HepG2 (cell line): ENCODE measurements around the gene EXOC6B. TPM values are rescaled to one million over a fixed set of nuclear protein-coding genes. Genes with fewer than 3 reads are reported as not detected.

Experiments
- FOSL2 ChIP-seq: sonication (generic); formaldehyde crosslinking; IDR thresholded peaks from 2 replicates; pipeline ENCODE4 v1.4.0; 2020; ENCODE audit warnings: missing genetic modification reagents
- KDM5B ChIP-seq: sonication (generic); formaldehyde crosslinking; IDR thresholded peaks from 2 replicates; pipeline ENCODE4 v1.4.0; 2020; ENCODE audit warnings: missing genetic modification reagents, mild to moderate bottlenecking, borderline replicate concordance
- KLF11 ChIP-seq: IDR thresholded peaks from 2 replicates; pipeline ENCODE4 v1.6.1; 2016; ENCODE audit warnings: missing compliant biosample characterization
- KLF6 ChIP-seq: IDR thresholded peaks from 2 replicates; pipeline ENCODE4 v1.8.0; 2016; ENCODE audit warnings: missing biosample characterization, missing genetic modification reagents
- MEIS1 ChIP-seq: sonication (generic); formaldehyde crosslinking; IDR thresholded peaks from 2 replicates; pipeline ENCODE4 v1.9.0; 2021; ENCODE audit warnings: mild to moderate bottlenecking, missing genetic modification reagents, moderate library complexity, borderline replicate concordance
- PHB2 ChIP-seq: fragments of 450-650 bp; IDR thresholded peaks from 2 replicates; pipeline ENCODE4 v1.6.1; 2018; ENCODE audit not compliant: partially characterized antibody
- REL ChIP-seq: sonication (generic); formaldehyde crosslinking; conservative IDR thresholded peaks from 2 replicates; pipeline ENCODE4 v1.8.0; 2022; ENCODE audit warnings: mild to moderate bottlenecking, missing genetic modification reagents, moderate library complexity
- SETDB1 ChIP-seq: sonication (generic); formaldehyde crosslinking; IDR thresholded peaks from 2 replicates; pipeline ENCODE4 v1.5.1; 2020; ENCODE audit warnings: missing genetic modification reagents, mild to moderate bottlenecking, borderline replicate concordance
- SOX6 ChIP-seq, 2 experiments: fragments of 450-650 bp in 1 of 2; sonication (generic) in 1 of 2; formaldehyde crosslinking in 1 of 2; IDR thresholded peaks; 2 replicates each; pipeline versions ENCODE4 v1.4.0 to v1.6.1; 2017 to 2020; ENCODE audit warnings: antibody characterized with exemption in 1 of 2, mild to moderate bottlenecking in 1 of 2, missing genetic modification reagents in 1 of 2
- ZNF614 ChIP-seq: IDR thresholded peaks from 2 replicates; pipeline ENCODE4 v1.6.1; 2018; ENCODE audit warnings: missing biosample characterization, missing genetic modification reagents, inconsistent platforms, borderline replicate concordance
- ZNF703 ChIP-seq: sonication (generic); formaldehyde crosslinking; IDR thresholded peaks from 2 replicates; pipeline ENCODE4 v1.5.1; 2020; ENCODE audit warnings: missing genetic modification reagents, mild to moderate bottlenecking, moderate library complexity, borderline replicate concordance
- ZNF724P ChIP-seq: sonication (generic); formaldehyde crosslinking; IDR thresholded peaks from 2 replicates; pipeline ENCODE4 v1.8.0; 2022; ENCODE audit warnings: missing genetic modification reagents, borderline replicate concordance
- ZNF781 ChIP-seq: sonication (generic); formaldehyde crosslinking; IDR thresholded peaks from 2 replicates; pipeline ENCODE4 v1.5.1; 2020; ENCODE audit warnings: borderline replicate concordance, mild to moderate bottlenecking, missing genetic modification reagents; ENCODE audit errors: not compliant biosample characterization
- polyA plus RNA-seq, 8 experiments: library from polyadenylated mRNA; depleted of rRNA in 3 of 8; stranded (reverse) in 7 of 8; unstranded in 1 of 8; fragments of >200 nt; fragmentation: Illumina TruSeq in 4 of 8; extraction: Trizol in 4 of 8; gene quantifications; 2 replicates each; pipeline versions ENCODE4 v1.2.1 to v1.2.3, GENCODE V29; 2011 to 2016; ENCODE audit warnings: low read depth in 4 of 8, missing spikeins in 1 of 8, mixed read lengths in 1 of 8; ENCODE audit not compliant: insufficient read depth in 1 of 8
- total RNA-seq, 5 experiments: library from RNA; depleted of rRNA; stranded (reverse); fragments of >200 nt; fragmentation: Illumina TruSeq; extraction: Trizol; gene quantifications; 2 replicates each; pipeline ENCODE4 v1.2.3, GENCODE V29; 2016; ENCODE audit warnings: low read depth in 1 of 5
- TF ChIP-seq, protein P1 (sequence below): sonication (generic); formaldehyde crosslinking; IDR thresholded peaks from 2 replicates; pipeline ENCODE4 v1.5.1; 2020; ENCODE audit warnings: mild to moderate bottlenecking, missing genetic modification reagents, borderline replicate concordance
- TF ChIP-seq, protein P2 (sequence below): sonication (generic); formaldehyde crosslinking; IDR thresholded peaks from 2 replicates; pipeline ENCODE4 v1.4.0; 2020; ENCODE audit warnings: missing genetic modification reagents
- TF ChIP-seq, protein P3 (sequence below): sonication (generic); formaldehyde crosslinking; IDR thresholded peaks from 2 replicates; pipeline ENCODE4 v1.4.0; 2020; ENCODE audit warnings: mild to moderate bottlenecking, missing genetic modification reagents

EXOC6B gene
- total and polyA plus RNA-seq, 2 of the 13 experiments (the other 11 are each of a cell fraction or from before 2014, with no cell fraction given), result 9.1 to 15.9 TPM

DNA sequence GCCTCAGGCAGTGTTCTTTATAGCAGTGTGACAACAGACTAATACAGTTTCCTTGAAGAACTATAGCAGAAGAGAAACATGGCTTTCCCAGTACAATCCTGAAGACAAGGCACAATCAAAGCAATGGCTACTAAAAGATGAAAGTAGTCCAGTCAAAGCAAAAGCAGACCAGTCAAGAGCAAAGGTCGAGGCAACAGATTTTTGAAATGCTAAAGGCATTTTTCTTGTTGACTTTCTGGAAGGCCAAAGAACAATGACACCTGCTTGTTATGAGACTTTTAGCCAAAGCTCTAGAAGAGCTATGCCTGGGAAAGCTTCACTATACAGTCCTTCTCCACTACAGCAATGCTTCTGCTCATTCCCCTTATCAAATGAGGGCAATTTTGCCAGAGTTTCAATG, 269.9 kb downstream of the EXOC6B start (continued):
- TF ChIP-seq, protein P1, sequence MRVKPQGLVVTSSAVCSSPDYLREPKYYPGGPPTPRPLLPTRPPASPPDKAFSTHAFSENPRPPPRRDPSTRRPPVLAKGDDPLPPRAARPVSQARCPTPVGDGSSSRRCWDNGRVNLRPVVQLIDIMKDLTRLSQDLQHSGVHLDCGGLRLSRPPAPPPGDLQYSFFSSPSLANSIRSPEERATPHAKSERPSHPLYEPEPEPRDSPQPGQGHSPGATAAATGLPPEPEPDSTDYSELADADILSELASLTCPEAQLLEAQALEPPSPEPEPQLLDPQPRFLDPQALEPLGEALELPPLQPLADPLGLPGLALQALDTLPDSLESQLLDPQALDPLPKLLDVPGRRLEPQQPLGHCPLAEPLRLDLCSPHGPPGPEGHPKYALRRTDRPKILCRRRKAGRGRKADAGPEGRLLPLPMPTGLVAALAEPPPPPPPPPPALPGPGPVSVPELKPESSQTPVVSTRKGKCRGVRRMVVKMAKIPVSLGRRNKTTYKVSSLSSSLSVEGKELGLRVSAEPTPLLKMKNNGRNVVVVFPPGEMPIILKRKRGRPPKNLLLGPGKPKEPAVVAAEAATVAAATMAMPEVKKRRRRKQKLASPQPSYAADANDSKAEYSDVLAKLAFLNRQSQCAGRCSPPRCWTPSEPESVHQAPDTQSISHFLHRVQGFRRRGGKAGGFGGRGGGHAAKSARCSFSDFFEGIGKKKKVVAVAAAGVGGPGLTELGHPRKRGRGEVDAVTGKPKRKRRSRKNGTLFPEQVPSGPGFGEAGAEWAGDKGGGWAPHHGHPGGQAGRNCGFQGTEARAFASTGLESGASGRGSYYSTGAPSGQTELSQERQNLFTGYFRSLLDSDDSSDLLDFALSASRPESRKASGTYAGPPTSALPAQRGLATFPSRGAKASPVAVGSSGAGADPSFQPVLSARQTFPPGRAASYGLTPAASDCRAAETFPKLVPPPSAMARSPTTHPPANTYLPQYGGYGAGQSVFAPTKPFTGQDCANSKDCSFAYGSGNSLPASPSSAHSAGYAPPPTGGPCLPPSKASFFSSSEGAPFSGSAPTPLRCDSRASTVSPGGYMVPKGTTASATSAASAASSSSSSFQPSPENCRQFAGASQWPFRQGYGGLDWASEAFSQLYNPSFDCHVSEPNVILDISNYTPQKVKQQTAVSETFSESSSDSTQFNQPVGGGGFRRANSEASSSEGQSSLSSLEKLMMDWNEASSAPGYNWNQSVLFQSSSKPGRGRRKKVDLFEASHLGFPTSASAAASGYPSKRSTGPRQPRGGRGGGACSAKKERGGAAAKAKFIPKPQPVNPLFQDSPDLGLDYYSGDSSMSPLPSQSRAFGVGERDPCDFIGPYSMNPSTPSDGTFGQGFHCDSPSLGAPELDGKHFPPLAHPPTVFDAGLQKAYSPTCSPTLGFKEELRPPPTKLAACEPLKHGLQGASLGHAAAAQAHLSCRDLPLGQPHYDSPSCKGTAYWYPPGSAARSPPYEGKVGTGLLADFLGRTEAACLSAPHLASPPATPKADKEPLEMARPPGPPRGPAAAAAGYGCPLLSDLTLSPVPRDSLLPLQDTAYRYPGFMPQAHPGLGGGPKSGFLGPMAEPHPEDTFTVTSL (CRISPR knock-in tag), result peak; percentile 29; the same call in 1 of the 2 replicates
- no peak for TF ChIP-seq KLF11
- TF ChIP-seq ZNF703 (CRISPR knock-in tag), result no peak
- TF ChIP-seq ZNF614, result 0 out of 2 replicates have a peak, but pooled peaks have one; percentile 35
- TF ChIP-seq REL, result no peak
- TF ChIP-seq, protein P2, sequence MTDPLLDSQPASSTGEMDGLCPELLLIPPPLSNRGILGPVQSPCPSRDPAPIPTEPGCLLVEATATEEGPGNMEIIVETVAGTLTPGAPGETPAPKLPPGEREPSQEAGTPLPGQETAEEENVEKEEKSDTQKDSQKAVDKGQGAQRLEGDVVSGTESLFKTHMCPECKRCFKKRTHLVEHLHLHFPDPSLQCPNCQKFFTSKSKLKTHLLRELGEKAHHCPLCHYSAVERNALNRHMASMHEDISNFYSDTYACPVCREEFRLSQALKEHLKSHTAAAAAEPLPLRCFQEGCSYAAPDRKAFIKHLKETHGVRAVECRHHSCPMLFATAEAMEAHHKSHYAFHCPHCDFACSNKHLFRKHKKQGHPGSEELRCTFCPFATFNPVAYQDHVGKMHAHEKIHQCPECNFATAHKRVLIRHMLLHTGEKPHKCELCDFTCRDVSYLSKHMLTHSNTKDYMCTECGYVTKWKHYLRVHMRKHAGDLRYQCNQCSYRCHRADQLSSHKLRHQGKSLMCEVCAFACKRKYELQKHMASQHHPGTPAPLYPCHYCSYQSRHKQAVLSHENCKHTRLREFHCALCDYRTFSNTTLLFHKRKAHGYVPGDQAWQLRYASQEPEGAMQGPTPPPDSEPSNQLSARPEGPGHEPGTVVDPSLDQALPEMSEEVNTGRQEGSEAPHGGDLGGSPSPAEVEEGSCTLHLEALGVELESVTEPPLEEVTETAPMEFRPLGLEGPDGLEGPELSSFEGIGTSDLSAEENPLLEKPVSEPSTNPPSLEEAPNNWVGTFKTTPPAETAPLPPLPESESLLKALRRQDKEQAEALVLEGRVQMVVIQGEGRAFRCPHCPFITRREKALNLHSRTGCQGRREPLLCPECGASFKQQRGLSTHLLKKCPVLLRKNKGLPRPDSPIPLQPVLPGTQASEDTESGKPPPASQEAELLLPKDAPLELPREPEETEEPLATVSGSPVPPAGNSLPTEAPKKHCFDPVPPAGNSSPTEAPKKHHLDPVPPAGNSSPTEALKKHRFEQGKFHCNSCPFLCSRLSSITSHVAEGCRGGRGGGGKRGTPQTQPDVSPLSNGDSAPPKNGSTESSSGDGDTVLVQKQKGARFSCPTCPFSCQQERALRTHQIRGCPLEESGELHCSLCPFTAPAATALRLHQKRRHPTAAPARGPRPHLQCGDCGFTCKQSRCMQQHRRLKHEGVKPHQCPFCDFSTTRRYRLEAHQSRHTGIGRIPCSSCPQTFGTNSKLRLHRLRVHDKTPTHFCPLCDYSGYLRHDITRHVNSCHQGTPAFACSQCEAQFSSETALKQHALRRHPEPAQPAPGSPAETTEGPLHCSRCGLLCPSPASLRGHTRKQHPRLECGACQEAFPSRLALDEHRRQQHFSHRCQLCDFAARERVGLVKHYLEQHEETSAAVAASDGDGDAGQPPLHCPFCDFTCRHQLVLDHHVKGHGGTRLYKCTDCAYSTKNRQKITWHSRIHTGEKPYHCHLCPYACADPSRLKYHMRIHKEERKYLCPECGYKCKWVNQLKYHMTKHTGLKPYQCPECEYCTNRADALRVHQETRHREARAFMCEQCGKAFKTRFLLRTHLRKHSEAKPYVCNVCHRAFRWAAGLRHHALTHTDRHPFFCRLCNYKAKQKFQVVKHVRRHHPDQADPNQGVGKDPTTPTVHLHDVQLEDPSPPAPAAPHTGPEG (CRISPR knock-in tag), result no peak
- TF ChIP-seq SOX6 (IDR thresholded peaks at IDR 0.05), result no peak
- peak; percentile 53 for TF ChIP-seq SOX6 (CRISPR knock-in tag; IDR thresholded peaks at IDR 0.05)
- no peak for TF ChIP-seq KLF6 (CRISPR knock-in tag)
- peak; percentile 97 for TF ChIP-seq SETDB1
- TF ChIP-seq, protein P3, sequence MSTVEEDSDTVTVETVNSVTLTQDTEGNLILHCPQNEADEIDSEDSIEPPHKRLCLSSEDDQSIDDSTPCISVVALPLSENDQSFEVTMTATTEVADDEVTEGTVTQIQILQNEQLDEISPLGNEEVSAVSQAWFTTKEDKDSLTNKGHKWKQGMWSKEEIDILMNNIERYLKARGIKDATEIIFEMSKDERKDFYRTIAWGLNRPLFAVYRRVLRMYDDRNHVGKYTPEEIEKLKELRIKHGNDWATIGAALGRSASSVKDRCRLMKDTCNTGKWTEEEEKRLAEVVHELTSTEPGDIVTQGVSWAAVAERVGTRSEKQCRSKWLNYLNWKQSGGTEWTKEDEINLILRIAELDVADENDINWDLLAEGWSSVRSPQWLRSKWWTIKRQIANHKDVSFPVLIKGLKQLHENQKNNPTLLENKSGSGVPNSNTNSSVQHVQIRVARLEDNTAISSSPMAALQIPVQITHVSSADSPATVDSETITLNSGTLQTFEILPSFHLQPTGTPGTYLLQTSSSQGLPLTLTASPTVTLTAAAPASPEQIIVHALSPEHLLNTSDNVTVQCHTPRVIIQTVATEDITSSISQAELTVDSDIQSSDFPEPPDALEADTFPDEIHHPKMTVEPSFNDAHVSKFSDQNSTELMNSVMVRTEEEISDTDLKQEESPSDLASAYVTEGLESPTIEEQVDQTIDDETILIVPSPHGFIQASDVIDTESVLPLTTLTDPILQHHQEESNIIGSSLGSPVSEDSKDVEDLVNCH (CRISPR knock-in tag), result no peak
- TF ChIP-seq ZNF781 (CRISPR knock-in tag), result no peak
- no peak for TF ChIP-seq FOSL2
- no peak for TF ChIP-seq ZNF724P (CRISPR knock-in tag)
- no peak for TF ChIP-seq KDM5B (CRISPR knock-in tag)
- TF ChIP-seq MEIS1 (CRISPR knock-in tag), result no peak
- no peak for TF ChIP-seq PHB2
